ENCODE results near the gene CCDC174.

CCDC174 gene

GRCh38 chr3:14706096-14706495 lies 54.5 kb downstream of the CCDC174 start:
- DNase-seq: no peak

GRCh38 chr3:14716591-14716990 lies 65.0 kb downstream of the CCDC174 start:
- DNase-seq: no peak

- no peak for DNase-seq
Observed at GRCh38 chr3:14717307-14717706, 65.7 kb downstream of the CCDC174 start.

GRCh38 chr3:14718539-14718938 lies 67.0 kb downstream of the CCDC174 start:
- no peak for DNase-seq

GRCh38 chr3:14719006-14719405 lies 67.4 kb downstream of the CCDC174 start:
- no peak for DNase-seq

GRCh38 chr3:14721126-14721864 lies 69.7 kb downstream of the CCDC174 start:
- DNase-seq: no peak
